OCI-LY1 (cell line): Measurements from ENCODE around the gene ESR1.
"Not testable (repeated sequence)": the region's sequence is repeated elsewhere in the genome, so short reads cannot be mapped to it uniquely, and the experiment has no call there.

Source experiments
- H2AFZ ChIP-seq: fragments of 200-600 bp; sonication (generic), shearing (Covaris generic); 2 replicates; pipeline ENCODE4 v1.6.0; 2014; ENCODE audit warnings: antibody characterized with exemption, mild to moderate bottlenecking, low read length
- H3F3A ChIP-seq: fragments of 200-600 bp; sonication (generic), shearing (Covaris generic); 2 replicates; pipeline ENCODE4 v1.6.0; 2014; ENCODE audit warnings: mild to moderate bottlenecking, antibody characterized with exemption, low read length, moderate library complexity; ENCODE audit not compliant: insufficient read depth
- H3K27ac ChIP-seq: fragments of 200-600 bp; sonication (generic); 2 replicates; pipeline ENCODE4 v1.5.1; 2014; ENCODE audit warnings: low read length, mixed run types, mild to moderate bottlenecking, low read depth; ENCODE audit not compliant: poor library complexity, severe bottlenecking
- H3K27me3 ChIP-seq: fragments of 200-600 bp; sonication (generic); 2 replicates; pipeline ENCODE4 v1.6.0; 2014; ENCODE audit warnings: antibody characterized with exemption, mild to moderate bottlenecking, low read length, moderate library complexity; ENCODE audit not compliant: insufficient read depth
- H3K36me3 ChIP-seq: fragments of 200-600 bp; sonication (generic); 2 replicates; pipeline ENCODE4 v1.6.1; 2014; ENCODE audit warnings: mild to moderate bottlenecking, antibody characterized with exemption, low read length, moderate library complexity, mixed read lengths; ENCODE audit not compliant: insufficient read depth
- H3K4me1 ChIP-seq: fragments of 200-600 bp; sonication (generic); 2 replicates; pipeline ENCODE4 v1.5.1; 2014; ENCODE audit warnings: mild to moderate bottlenecking, low read length, moderate library complexity; ENCODE audit not compliant: insufficient read depth, severe bottlenecking
- H3K4me2 ChIP-seq: fragments of 200-600 bp; sonication (generic), shearing (Covaris generic); 2 replicates; pipeline ENCODE4 v1.6.1; 2014; ENCODE audit warnings: low read length
- H3K4me3 ChIP-seq: fragments of 200-600 bp; sonication (generic); 2 replicates; pipeline ENCODE4 v1.5.1; 2014; ENCODE audit warnings: low read length, low read depth, mild to moderate bottlenecking, mixed read lengths; ENCODE audit not compliant: poor library complexity, severe bottlenecking
- H3K79me2 ChIP-seq: fragments of 200-600 bp; shearing (Covaris generic); 2 replicates; pipeline ENCODE4 v1.6.1; 2016; ENCODE audit warnings: mixed run types, low read length, mixed read lengths; ENCODE audit not compliant: insufficient read depth
- H3K9ac ChIP-seq: fragments of 200-600 bp; sonication (generic), shearing (Covaris generic); 2 replicates; pipeline ENCODE4 v1.6.1; 2014; ENCODE audit warnings: mild to moderate bottlenecking, low read length, mixed read lengths
- H3K9me2 ChIP-seq: fragments of 200-600 bp; sonication (generic), shearing (Covaris generic); 2 replicates; pipeline ENCODE4 v1.6.1; 2014; ENCODE audit warnings: low read depth, mild to moderate bottlenecking, low read length, mixed read lengths
- H3K9me3 ChIP-seq: fragments of 200-600 bp; shearing (Covaris generic); 2 replicates; pipeline ENCODE4 v1.6.1; 2014; ENCODE audit warnings: low read length, mixed read lengths
- H4K20me1 ChIP-seq: fragments of 200-600 bp; sonication (generic), shearing (Covaris generic); 2 replicates; pipeline ENCODE4 v1.6.0; 2016; ENCODE audit warnings: mild to moderate bottlenecking, low read length; ENCODE audit not compliant: insufficient read depth
- CTCF ChIP-seq: fragments of 200-600 bp; sonication (generic), shearing (Covaris generic); IDR thresholded peaks from 2 replicates; pipeline ENCODE4 v1.5.1; 2017; ENCODE audit warnings: mild to moderate bottlenecking, antibody characterized with exemption, low read length, moderate library complexity, mixed read lengths
- EZH2 ChIP-seq: fragments of 200-600 bp; sonication (generic), shearing (Covaris generic); IDR thresholded peaks from 2 replicates; pipeline ENCODE4 v1.8.0; 2017; ENCODE audit warnings: borderline replicate concordance, mixed run types, mild to moderate bottlenecking, antibody characterized with exemption, low read length, moderate library complexity, mixed read lengths

Gene ESR1

DNA sequence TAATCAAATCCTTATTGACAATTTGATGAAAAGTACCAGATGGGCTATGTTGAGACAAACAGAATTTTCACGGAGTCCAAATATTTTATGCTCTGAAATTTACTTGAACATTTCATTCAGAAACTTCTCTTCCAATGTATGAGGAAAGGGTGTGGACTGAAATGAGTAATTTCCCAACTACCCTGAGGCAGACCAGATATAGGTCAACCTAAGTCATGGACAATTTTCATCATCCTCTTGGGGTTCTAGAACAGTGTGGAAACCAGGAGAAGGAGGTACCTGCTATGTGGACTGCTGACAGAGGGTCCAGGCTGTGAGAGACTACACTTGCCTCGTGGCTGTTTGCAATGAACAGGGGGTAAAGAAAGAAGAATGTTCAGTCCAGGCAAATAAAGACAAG, 323.0 kb downstream of the ESR1 start:
- Histone ChIP-seq H3K9me2 (no peaks in the 10 kb centered on the region), H3K4me1 (no peaks in the 10 kb centered on the region), H3K9me3 (no peaks in the 10 kb centered on the region), H3K4me2 (no peak overlapping the region), H3K4me3 (no peak overlapping the region), H3K36me3 (peaks cover 78% of the 10 kb centered on the region), H3K27ac (no peak overlapping the region), H3K79me2 (no peaks in the 10 kb centered on the region), H3K27me3 (no peaks in the 10 kb centered on the region), H4K20me1 (no peaks in the 10 kb centered on the region), H2AFZ (no peak overlapping the region), H3K9ac (no peak overlapping the region), H3F3A (no peaks in the 10 kb centered on the region)
- TF ChIP-seq EZH2: no peak
- TF ChIP-seq CTCF: no peak

GRCh38 chr6:152135755-152136448, 328.4 kb downstream of the ESR1 start:
- Histone ChIP-seq H3K9ac (no peak overlapping the region), H3K4me3 (no peak overlapping the region), H3K36me3 (peaks cover 89% of the 10 kb centered on the region)

GRCh38 chr6:152136449-152136825, 329.0 kb downstream of the ESR1 start:
- TF ChIP-seq CTCF (no peak), EZH2 (no peak)
- no peak overlapping the region for H3K4me2 ChIP-seq

More at GRCh38 chr6:152135755-152136448, 328.4 kb downstream of the ESR1 start:
- Histone ChIP-seq H3K9me3 (no peaks in the 10 kb centered on the region), H2AFZ (no peak overlapping the region), H4K20me1 (no peaks in the 10 kb centered on the region), H3K9me2 (no peaks in the 10 kb centered on the region), H3F3A (no peaks in the 10 kb centered on the region), H3K4me2 (no peak overlapping the region), H3K27me3 (no peaks in the 10 kb centered on the region), H3K4me1 (no peaks in the 10 kb centered on the region), H3K79me2 (no peaks in the 10 kb centered on the region), H3K27ac (no peak overlapping the region)
- TF ChIP-seq EZH2: no peak
- TF ChIP-seq CTCF: no peak

GRCh38 chr6:152138344-152138743, 330.9 kb downstream of the ESR1 start:
- H3K36me3 ChIP-seq: peaks cover 80% of the 10 kb centered on the region
- not testable (repeated sequence) for H3K9me2 ChIP-seq, H3K4me3 ChIP-seq, H2AFZ ChIP-seq, H4K20me1 ChIP-seq, H3K27me3 ChIP-seq, H3F3A ChIP-seq, H3K4me1 ChIP-seq, H3K79me2 ChIP-seq, H3K9me3 ChIP-seq, H3K4me2 ChIP-seq, H3K9ac ChIP-seq, H3K27ac ChIP-seq

More at GRCh38 chr6:152136449-152136825, 329.0 kb downstream of the ESR1 start:
- H3K9me3 ChIP-seq: no peaks in the 10 kb centered on the region
- no peak overlapping the region for H3K4me3 ChIP-seq
- no peaks in the 10 kb centered on the region for H3K9me2 ChIP-seq
- H3K79me2 ChIP-seq: no peaks in the 10 kb centered on the region
- no peaks in the 10 kb centered on the region for H3K27me3 ChIP-seq
- no peaks in the 10 kb centered on the region for H3K4me1 ChIP-seq
- no peak overlapping the region for H2AFZ ChIP-seq
- H3K36me3 ChIP-seq: peaks cover 88% of the 10 kb centered on the region
- H3K9ac ChIP-seq: no peak overlapping the region
- H4K20me1 ChIP-seq: no peaks in the 10 kb centered on the region
- no peak overlapping the region for H3K27ac ChIP-seq
- no peaks in the 10 kb centered on the region for H3F3A ChIP-seq
